Brain microvascular endothelial cell (primary cell): ENCODE measurements around the gene UNC5CL.
"Not testable (repeated sequence)": the region's sequence is repeated elsewhere in the genome, so short reads cannot be mapped to it uniquely, and the experiment has no call there.

Experiments used
- DNase-seq: peaks from one replicate; pipeline ENCODE4 v3.0.0-alpha.2; 2020
- H3K27ac ChIP-seq: fragments of 250-450 bp; sonication (Bioruptor Pico); 2 replicates; pipeline ENCODE4 v1.5.1; 2020; ENCODE audit warnings: mild to moderate bottlenecking, moderate library complexity
- H3K27me3 ChIP-seq: fragments of 250-450 bp; sonication (Bioruptor Pico); replicated peaks from 2 replicates; pipeline ENCODE4 v1.5.1; 2020; ENCODE audit warnings: mild to moderate bottlenecking
- H3K36me3 ChIP-seq: fragments of 250-450 bp; sonication (Bioruptor Pico); replicated peaks from 2 replicates; pipeline ENCODE4 v1.5.1; 2020; ENCODE audit warnings: mild to moderate bottlenecking
- H3K4me3 ChIP-seq: 2 replicates; pipeline ENCODE4 v1.5.1; 2011; ENCODE audit warnings: low read depth, mild to moderate bottlenecking, control low read depth, low read length, moderate library complexity
- in situ Hi-C: cut with HindIII; loops from 2 replicates; pipeline ENCODE4 v1.10.0; 2017; ENCODE audit warnings: low sequenced_read_pairs, low pct_ligation_motif_present
- TF ChIP-seq, protein P1 (sequence below): IDR thresholded peaks from 2 replicates; pipeline ENCODE4 v1.5.1; 2011; ENCODE audit warnings: low read depth, mild to moderate bottlenecking, moderate library complexity, low read length, control low read depth, inconsistent platforms; ENCODE audit errors: missing control alignments

UNC5CL gene

DNA sequence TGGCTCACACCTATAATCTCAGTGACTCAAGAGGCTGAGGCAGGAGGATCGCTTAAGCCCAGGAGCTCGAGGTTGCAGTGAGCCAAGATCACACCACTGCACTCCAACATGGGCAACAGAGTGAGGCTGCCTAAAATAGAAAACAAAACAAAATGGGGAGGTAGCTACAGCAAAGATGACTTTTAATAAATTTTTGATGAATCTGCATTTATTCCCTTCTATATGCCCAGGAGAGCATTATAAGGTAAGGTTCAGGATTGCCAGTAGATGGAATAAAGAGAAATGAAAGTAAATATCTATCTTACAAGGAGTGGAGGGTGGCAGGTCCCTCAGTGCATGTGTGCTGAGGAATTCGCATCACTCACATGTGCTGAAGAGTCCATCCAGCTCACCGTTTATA lies 24.2 kb downstream of the UNC5CL start:
- Histone ChIP-seq H3K4me3 (no peak overlapping the region), H3K36me3 (no peaks in the 10 kb centered on the region), H3K27ac (no peak overlapping the region), H3K27me3 (no peaks in the 10 kb centered on the region)
- DNase-seq: no peak
- TF ChIP-seq, protein P1, sequence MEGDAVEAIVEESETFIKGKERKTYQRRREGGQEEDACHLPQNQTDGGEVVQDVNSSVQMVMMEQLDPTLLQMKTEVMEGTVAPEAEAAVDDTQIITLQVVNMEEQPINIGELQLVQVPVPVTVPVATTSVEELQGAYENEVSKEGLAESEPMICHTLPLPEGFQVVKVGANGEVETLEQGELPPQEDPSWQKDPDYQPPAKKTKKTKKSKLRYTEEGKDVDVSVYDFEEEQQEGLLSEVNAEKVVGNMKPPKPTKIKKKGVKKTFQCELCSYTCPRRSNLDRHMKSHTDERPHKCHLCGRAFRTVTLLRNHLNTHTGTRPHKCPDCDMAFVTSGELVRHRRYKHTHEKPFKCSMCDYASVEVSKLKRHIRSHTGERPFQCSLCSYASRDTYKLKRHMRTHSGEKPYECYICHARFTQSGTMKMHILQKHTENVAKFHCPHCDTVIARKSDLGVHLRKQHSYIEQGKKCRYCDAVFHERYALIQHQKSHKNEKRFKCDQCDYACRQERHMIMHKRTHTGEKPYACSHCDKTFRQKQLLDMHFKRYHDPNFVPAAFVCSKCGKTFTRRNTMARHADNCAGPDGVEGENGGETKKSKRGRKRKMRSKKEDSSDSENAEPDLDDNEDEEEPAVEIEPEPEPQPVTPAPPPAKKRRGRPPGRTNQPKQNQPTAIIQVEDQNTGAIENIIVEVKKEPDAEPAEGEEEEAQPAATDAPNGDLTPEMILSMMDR: no peak
- in situ Hi-C loops: no loop called here

DNA sequence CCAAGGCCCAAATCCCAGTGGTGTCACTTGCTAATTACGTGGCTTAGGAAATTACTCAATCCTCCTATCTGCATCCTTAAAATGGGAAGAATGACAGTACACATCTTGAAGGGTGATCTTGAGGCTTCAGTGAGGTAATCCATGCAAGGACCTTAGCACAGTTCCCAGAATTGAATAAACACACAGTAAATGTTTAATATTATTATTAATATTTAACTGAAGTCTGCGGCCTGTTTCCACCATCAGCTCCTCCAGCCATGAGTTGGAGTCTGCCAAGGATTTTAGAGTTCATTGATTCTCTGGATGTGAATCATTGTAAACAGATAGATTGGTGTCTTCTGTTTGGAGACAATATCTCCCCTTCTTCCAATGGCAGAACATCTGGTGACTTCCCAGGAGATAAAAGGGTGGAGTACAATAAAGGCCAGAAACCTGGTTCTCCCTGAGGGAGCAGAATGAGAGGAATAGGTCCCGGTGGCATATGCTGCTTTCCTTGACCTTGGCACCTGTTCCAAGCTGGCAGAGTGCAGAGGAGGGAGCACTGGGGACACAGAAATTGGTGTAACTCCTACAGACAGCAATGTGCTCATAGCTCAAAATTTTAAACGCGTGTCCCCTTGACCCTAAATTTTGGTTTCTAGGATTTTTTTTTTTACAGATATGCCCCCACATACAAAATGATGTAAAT lies 25.4 kb downstream of the UNC5CL start:
- DNase-seq: no peak
- Histone ChIP-seq H3K27ac (no peak overlapping the region), H3K36me3 (no peaks in the 10 kb centered on the region), H3K4me3 (no peak overlapping the region), H3K27me3 (no peaks in the 10 kb centered on the region)
- in situ Hi-C loops: no loop called here
- TF ChIP-seq, protein P1: no peak

DNA sequence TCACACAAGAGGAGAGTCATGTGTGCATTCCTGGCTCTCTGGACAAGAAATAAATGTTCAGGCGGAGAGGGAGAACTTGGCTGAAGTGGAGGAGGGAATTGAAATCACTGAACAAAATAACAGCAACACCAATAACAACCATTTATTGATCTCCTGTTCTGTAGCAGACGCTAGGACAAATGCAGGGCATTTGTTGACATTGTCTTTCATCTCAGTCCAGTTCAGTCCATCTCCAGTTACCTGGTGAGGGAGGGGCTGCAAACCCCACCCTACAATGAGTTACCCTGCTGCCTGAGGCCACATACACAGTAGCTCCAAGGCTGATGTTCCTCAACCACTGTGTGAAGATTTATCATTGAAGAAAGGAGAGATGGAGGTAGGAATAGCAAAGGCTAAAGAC lies 27.3 kb downstream of the UNC5CL start:
- in situ Hi-C loops: no loop called here
- H3K27me3 ChIP-seq: no peaks in the 10 kb centered on the region
- TF ChIP-seq, protein P1: no peak
- no peak for DNase-seq
- H3K4me3 ChIP-seq: no peak overlapping the region
- no peaks in the 10 kb centered on the region for H3K36me3 ChIP-seq
- H3K27ac ChIP-seq: no peak overlapping the region

DNA sequence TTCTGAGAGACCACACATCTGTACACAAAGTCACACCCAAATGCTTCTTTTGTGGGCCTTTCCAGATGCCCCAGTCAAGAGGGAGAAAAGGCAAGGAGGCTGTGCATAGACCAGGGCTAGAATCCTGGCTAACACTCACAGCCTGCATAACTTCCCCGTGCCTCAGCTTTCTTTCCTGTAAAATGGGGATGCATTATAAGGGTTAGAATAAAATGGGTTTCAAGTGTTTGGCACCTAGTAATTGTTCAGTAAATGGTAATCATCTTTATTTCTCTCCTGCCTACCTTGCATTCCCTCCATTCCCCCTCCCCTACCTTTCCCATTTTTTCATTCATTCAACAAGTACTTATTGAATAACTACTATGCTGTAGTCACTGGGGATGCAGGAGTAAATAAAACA lies 29.4 kb downstream of the UNC5CL start:
- DNase-seq: no peak
- H3K27me3 ChIP-seq: no peaks in the 10 kb centered on the region
- no peaks in the 10 kb centered on the region for H3K36me3 ChIP-seq
- in situ Hi-C loops: no loop called here
- no peak overlapping the region for H3K4me3 ChIP-seq
- H3K27ac ChIP-seq: no peak overlapping the region
- TF ChIP-seq, protein P1: no peak

DNA sequence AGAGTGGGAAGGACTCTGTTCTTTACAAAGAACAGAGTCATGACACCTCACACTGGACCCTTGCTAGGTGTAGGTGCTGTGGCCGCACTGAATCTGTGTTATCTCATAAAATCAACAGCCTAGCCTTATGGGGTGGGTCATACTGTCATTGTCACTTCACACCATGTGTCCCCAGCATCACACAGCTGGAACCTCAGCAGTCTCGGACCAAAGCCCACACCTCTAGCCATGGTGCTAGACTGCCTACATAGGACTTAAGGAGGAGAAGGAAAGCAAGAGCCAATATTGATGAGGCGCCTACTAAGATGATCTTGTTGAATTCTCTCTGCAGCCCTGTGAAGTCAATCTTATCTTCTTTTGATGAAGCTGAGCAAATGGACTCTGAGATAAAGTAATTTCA lies 31.0 kb downstream of the UNC5CL start:
- Histone ChIP-seq H3K27ac (no peak overlapping the region), H3K4me3 (no peak overlapping the region), H3K36me3 (no peaks in the 10 kb centered on the region), H3K27me3 (peaks cover 2% of the 10 kb centered on the region)
- TF ChIP-seq, protein P1: no peak
- no peak for DNase-seq
- in situ Hi-C loops: no loop called here

DNA sequence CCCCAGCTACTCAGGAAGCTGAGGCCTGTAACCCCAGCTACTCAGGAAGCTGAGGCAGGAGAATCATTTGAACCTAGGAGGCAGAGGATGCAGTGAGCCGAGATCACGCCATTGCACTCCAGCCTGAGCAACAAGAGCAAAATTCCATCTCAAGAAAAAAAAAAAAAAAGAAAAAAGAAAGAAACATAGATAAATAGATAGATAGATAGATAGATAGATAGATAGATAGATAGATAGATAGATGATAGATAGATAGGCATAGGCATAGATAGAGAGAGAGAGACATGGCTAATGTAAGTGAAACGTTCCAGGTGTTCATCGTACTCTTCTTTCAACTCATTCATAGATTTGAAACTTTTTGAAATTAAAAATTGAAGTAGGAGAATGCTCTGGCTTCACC lies 32.0 kb downstream of the UNC5CL start:
- H3K36me3 ChIP-seq, H3K4me3 ChIP-seq, DNase-seq, H3K27ac ChIP-seq, in situ Hi-C loops, H3K27me3 ChIP-seq: not testable (repeated sequence)
